KMS-11 (cell line): ENCODE measurements around the gene PFN4.
"Not testable (repeated sequence)": the region's sequence is repeated elsewhere in the genome, so short reads cannot be mapped to it uniquely, and the experiment has no call there.

ENCODE experiments used
- H2AFZ ChIP-seq: fragments of 200-600 bp; sonication (generic); 2 replicates; pipeline ENCODE4 v1.6.1; 2016; ENCODE audit warnings: antibody characterized with exemption, mixed run types, low read depth
- H3K27ac ChIP-seq: fragments of 200-600 bp; sonication (generic); 2 replicates; pipeline ENCODE4 v1.6.1; 2016; ENCODE audit warnings: mild to moderate bottlenecking, mixed run types
- H3K27me3 ChIP-seq: fragments of 200-600 bp; sonication (generic); 2 replicates; pipeline ENCODE4 v1.6.1; 2017; ENCODE audit warnings: mild to moderate bottlenecking, low read depth, mixed run types, moderate library complexity; ENCODE audit not compliant: insufficient read depth
- H3K36me3 ChIP-seq: fragments of 200-600 bp; sonication (generic); 2 replicates; pipeline ENCODE4 v1.6.1; 2017; ENCODE audit warnings: mild to moderate bottlenecking, mixed run types; ENCODE audit not compliant: insufficient read depth
- H3K4me1 ChIP-seq: fragments of 200-600 bp; sonication (generic); 2 replicates; pipeline ENCODE4 v1.6.1; 2016; ENCODE audit warnings: mild to moderate bottlenecking, low read depth, mixed run types; ENCODE audit not compliant: poor library complexity, severe bottlenecking
- H3K4me2 ChIP-seq: fragments of 200-600 bp; sonication (generic); 2 replicates; pipeline ENCODE4 v1.7.0; 2016; ENCODE audit warnings: mild to moderate bottlenecking, mixed run types
- H3K4me3 ChIP-seq: fragments of 200-600 bp; sonication (generic); IDR thresholded peaks from 2 replicates; pipeline ENCODE4 v1.6.1; 2017; ENCODE audit warnings: low read depth, low read length, mixed read lengths; ENCODE audit not compliant: insufficient read depth
- H3K79me2 ChIP-seq: fragments of 200-600 bp; sonication (generic); 2 replicates; pipeline ENCODE4 v1.6.1; 2016; ENCODE audit warnings: low read depth, mixed run types; ENCODE audit not compliant: insufficient read depth
- H3K9ac ChIP-seq: fragments of 200-600 bp; sonication (generic); 2 replicates; pipeline ENCODE4 v1.6.1; 2016; ENCODE audit warnings: mild to moderate bottlenecking, mixed run types
- H4K20me1 ChIP-seq: fragments of 200-600 bp; sonication (generic); 2 replicates; pipeline ENCODE4 v1.6.1; 2016; ENCODE audit warnings: mild to moderate bottlenecking, mixed run types; ENCODE audit not compliant: insufficient read depth
- TF ChIP-seq, protein P1 (sequence below): fragments of 200-600 bp; sonication (generic); conservative IDR thresholded peaks from 2 replicates; pipeline ENCODE4 v1.6.1; 2017; ENCODE audit warnings: low read depth, mild to moderate bottlenecking, antibody characterized with exemption, low read length, moderate library complexity, mixed read lengths

Gene PFN4

DNA sequence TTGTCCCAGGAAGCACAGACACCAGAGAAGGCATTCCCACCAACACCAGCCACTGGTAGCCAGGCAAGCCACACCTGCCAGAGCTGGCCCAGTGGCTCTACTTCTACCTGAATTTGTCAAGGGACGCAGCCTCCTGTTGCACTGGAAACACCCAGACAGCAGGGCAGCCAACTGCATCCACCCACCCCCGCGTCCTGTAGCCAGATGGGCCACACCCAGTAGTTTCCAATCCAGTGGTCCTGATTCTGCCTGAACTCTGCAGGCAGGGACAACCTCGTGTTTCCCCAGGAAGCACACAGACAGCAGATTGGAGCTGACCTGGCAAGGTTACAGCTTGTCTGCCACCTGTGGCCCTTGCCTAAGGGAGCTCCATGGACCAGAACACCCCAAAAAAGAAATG, 18.2 kb downstream of the PFN4 start:
- Histone ChIP-seq H2AFZ (no peak overlapping the region), H3K4me2 (no peak overlapping the region)
- TF ChIP-seq, protein P1, sequence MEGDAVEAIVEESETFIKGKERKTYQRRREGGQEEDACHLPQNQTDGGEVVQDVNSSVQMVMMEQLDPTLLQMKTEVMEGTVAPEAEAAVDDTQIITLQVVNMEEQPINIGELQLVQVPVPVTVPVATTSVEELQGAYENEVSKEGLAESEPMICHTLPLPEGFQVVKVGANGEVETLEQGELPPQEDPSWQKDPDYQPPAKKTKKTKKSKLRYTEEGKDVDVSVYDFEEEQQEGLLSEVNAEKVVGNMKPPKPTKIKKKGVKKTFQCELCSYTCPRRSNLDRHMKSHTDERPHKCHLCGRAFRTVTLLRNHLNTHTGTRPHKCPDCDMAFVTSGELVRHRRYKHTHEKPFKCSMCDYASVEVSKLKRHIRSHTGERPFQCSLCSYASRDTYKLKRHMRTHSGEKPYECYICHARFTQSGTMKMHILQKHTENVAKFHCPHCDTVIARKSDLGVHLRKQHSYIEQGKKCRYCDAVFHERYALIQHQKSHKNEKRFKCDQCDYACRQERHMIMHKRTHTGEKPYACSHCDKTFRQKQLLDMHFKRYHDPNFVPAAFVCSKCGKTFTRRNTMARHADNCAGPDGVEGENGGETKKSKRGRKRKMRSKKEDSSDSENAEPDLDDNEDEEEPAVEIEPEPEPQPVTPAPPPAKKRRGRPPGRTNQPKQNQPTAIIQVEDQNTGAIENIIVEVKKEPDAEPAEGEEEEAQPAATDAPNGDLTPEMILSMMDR, result no peak

DNA sequence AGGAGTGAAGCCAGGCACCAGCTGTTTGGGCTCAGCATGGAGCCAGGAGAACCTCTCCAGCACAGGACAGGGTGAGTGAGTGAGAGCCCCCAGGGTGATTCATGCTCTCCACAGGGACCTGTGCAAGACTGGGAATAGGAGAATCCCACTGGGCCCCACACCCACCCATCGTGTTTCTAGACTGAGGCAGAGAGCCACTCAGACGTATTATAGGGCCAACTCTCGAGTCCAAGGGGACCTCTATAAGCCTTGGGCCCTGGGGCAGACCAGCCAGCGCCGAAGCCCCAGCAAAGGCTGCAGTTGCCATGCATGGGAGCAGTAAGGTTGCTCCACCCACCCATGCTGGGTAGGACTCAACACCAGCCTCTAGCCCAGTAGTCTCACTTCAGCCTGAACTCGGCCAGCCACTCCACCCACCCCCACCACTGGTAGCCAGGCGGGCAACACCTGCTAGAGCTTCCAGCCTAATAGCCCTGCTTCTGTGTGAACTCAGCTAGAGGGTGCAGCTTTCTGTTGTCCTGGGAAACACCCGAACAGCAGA, 19.0 kb downstream of the PFN4 start:
- no peak overlapping the region for H3K27ac ChIP-seq
- no peaks in the 10 kb centered on the region for H3K36me3 ChIP-seq
- no peaks in the 10 kb centered on the region for H4K20me1 ChIP-seq
- no peak overlapping the region for H3K9ac ChIP-seq
- no peak overlapping the region for H2AFZ ChIP-seq
- TF ChIP-seq, protein P1, result no peak
- no peaks in the 10 kb centered on the region for H3K27me3 ChIP-seq
- H3K4me1 ChIP-seq, result no peaks in the 10 kb centered on the region
- no peaks in the 10 kb centered on the region for H3K79me2 ChIP-seq
- no peak overlapping the region for H3K4me2 ChIP-seq
- H3K4me3 ChIP-seq, result no peak overlapping the region

More for the DNA sequence above, 18.2 kb downstream of the PFN4 start:
- no peak overlapping the region for H3K9ac ChIP-seq
- no peaks in the 10 kb centered on the region for H3K27me3 ChIP-seq
- no peak overlapping the region for H3K27ac ChIP-seq
- no peaks in the 10 kb centered on the region for H3K79me2 ChIP-seq
- no peaks in the 10 kb centered on the region for H3K36me3 ChIP-seq
- no peaks in the 10 kb centered on the region for H3K4me1 ChIP-seq
- no peaks in the 10 kb centered on the region for H4K20me1 ChIP-seq
- H3K4me3 ChIP-seq, result no peak overlapping the region

DNA sequence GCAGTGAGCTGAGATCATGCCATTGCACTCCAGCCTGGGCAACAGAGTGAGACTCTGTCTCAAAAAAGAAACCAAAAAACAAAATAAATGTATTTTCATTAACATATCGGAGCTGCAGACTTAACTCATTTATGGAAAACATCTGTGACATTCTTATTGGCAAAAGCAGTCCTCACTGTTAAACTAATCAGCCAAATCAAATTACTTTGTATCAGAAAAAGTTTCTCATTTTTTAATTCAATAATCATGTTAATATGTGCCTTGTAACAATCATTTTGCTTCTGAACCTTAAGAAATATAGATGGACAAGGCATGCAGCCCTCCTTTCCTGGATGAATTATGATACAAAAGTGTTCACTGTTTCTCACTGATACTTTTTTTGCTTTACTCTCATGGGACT, 20.5 kb downstream of the PFN4 start:
- Histone ChIP-seq H3K4me1 (no peaks in the 10 kb centered on the region), H2AFZ (no peak overlapping the region), H3K27me3 (no peaks in the 10 kb centered on the region), H3K79me2 (no peaks in the 10 kb centered on the region), H3K9ac (no peak overlapping the region), H3K4me2 (no peak overlapping the region), H3K4me3 (no peak overlapping the region), H3K27ac (no peak overlapping the region), H4K20me1 (no peaks in the 10 kb centered on the region), H3K36me3 (no peaks in the 10 kb centered on the region)
- TF ChIP-seq, protein P1, result no peak

DNA sequence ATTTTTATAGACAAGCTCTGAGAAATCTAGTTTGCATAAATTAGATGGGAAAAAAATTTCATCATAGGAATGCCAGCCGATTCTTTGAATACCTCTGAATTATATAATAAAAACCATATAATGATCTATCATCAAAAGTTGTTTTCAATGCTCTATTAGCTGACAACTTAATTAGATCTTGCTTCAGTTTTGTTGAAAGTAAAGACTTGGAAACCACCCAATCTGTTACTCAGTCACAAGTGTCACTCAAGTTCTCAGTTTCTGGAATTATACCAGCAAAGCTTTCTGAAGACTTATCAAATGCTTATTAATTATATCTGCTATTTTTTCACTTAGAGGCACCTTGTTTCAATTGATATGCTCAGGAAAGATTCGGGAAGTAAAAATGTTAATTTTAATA, 21.1 kb downstream of the PFN4 start:
- H4K20me1 ChIP-seq, result no peaks in the 10 kb centered on the region
- no peaks in the 10 kb centered on the region for H3K36me3 ChIP-seq
- H3K79me2 ChIP-seq, result no peaks in the 10 kb centered on the region
- H3K9ac ChIP-seq, result no peak overlapping the region
- TF ChIP-seq, protein P1, result no peak
- H3K4me2 ChIP-seq, result no peak overlapping the region
- no peaks in the 10 kb centered on the region for H3K27me3 ChIP-seq
- H3K4me3 ChIP-seq, result no peak overlapping the region
- no peak overlapping the region for H3K27ac ChIP-seq
- H3K4me1 ChIP-seq, result no peaks in the 10 kb centered on the region
- no peak overlapping the region for H2AFZ ChIP-seq

DNA sequence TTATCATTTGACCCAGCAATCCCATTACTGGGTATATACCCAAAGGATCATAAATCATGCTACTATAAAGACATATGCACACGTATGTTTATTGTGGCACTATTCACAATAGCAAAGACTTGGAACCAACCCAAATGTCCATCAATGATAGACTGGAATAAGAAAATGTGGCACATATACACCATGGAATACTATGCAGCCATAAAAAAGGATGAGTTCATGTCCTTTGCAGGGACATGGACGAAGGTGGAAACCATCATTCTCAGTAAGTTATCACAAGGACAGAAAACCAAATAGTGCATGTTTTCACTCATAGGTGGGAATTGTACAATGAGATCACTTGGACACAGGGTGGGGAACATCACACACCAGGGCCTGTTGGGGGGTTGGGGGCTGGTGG, 22.4 kb downstream of the PFN4 start:
- not testable (repeated sequence) for H2AFZ ChIP-seq, H3K4me2 ChIP-seq, H4K20me1 ChIP-seq, H3K79me2 ChIP-seq, H3K27ac ChIP-seq, H3K36me3 ChIP-seq, H3K4me1 ChIP-seq, H3K27me3 ChIP-seq, H3K9ac ChIP-seq, H3K4me3 ChIP-seq

DNA sequence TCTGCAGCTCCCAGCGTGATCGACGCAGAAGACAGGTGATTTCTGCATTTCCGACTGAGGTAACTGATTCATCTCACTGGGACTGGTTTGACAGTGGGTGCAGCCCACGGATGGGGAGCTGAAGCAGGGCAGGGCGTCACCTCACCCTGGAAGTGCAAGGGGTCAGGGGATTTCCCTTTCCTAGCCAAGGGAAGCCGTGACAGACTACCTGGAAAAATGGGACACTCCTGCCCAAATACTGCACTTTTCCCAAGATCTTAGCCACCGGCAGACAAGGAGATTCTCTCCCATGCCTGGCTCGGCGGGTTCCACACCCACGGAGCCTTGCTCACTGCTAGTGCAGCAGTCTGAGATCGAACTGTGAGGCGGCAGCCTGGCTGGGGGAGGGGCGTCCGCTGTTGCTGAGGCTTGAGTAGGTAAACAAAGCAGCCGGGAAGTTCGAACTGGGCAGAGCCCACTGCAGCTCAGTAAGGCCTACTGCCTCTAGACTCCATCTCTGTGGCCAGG, 27.9 kb downstream of the PFN4 start:
- not testable (repeated sequence) for H4K20me1 ChIP-seq, H3K27ac ChIP-seq, H3K4me3 ChIP-seq, H2AFZ ChIP-seq, H3K9ac ChIP-seq, H3K79me2 ChIP-seq, H3K36me3 ChIP-seq, H3K27me3 ChIP-seq, H3K4me1 ChIP-seq, H3K4me2 ChIP-seq

DNA sequence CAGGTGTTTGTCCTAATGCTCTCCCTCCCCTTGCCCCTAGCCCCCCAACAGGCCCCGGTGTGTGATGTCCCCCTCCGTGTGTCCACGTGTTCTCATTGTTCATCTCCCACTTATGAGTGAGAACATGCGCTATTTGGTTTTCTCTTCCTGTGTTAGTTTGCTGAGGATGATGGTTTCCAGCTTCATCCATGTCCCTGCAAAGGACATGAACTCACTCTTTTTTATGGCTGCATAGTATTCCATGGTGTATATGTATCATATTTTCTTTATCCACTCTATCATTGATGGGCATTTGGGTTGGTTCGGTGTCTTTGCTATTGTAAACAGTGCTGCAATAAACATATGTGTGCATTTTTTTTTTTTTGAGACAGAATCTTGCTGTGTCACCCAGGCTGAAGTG, 29.9 kb downstream of the PFN4 start:
- not testable (repeated sequence) for H3K36me3 ChIP-seq, H2AFZ ChIP-seq, H3K27me3 ChIP-seq, H3K4me2 ChIP-seq, H3K4me1 ChIP-seq, H3K79me2 ChIP-seq, H3K4me3 ChIP-seq, H4K20me1 ChIP-seq, H3K9ac ChIP-seq, H3K27ac ChIP-seq
